HEK293 (cell line): Measurements from ENCODE around the gene WASF2.

Experiments
- OSR2 ChIP-seq: fragments of 450-650 bp; formaldehyde crosslinking; IDR thresholded peaks from 2 replicates; pipeline ENCODE4 v1.5.1; 2016; ENCODE audit warnings: missing biosample characterization, missing genetic modification characterization
- SETDB1 ChIP-seq: IDR thresholded peaks from one replicate; pipeline ENCODE4 v1.6.1; 2017; ENCODE audit warnings: mild to moderate bottlenecking, low read length, moderate library complexity, mixed read lengths; ENCODE audit not compliant: insufficient read length
- SP7 ChIP-seq: fragments of 450-650 bp; formaldehyde crosslinking; IDR thresholded peaks from 2 replicates; pipeline ENCODE4 v1.5.1; 2016; ENCODE audit warnings: missing biosample characterization, missing genetic modification characterization
- ZBTB1 ChIP-seq: fragments of 450-650 bp; formaldehyde crosslinking; IDR thresholded peaks from 2 replicates; pipeline ENCODE4 v1.5.1; 2016; ENCODE audit warnings: missing biosample characterization, missing genetic modification characterization
- ZNF837 ChIP-seq: fragments of 450-650 bp; formaldehyde crosslinking; IDR thresholded peaks from 2 replicates; pipeline ENCODE4 v1.5.1; 2016; ENCODE audit warnings: missing biosample characterization, missing genetic modification characterization
- ZXDB ChIP-seq: fragments of 450-650 bp; formaldehyde crosslinking; IDR thresholded peaks from 2 replicates; pipeline ENCODE4 v1.5.1; 2016; ENCODE audit warnings: missing biosample characterization, missing genetic modification characterization
- TF ChIP-seq, protein P1 (sequence below): fragments of 450-650 bp; formaldehyde crosslinking; IDR thresholded peaks from 2 replicates; pipeline ENCODE4 v1.5.1; 2016; ENCODE audit warnings: missing biosample characterization, missing genetic modification characterization
- TF ChIP-seq, protein P2 (sequence below): fragments of 450-650 bp; formaldehyde crosslinking; IDR thresholded peaks from 2 replicates; pipeline ENCODE4 v1.5.1; 2016; ENCODE audit warnings: missing biosample characterization, missing genetic modification characterization

GRCh38 chr1:27417713-27418112 is 72.3 kb downstream of the WASF2 start:
- no peak for TF ChIP-seq SP7 (tag by site-specific recombination)
- TF ChIP-seq, protein P1, sequence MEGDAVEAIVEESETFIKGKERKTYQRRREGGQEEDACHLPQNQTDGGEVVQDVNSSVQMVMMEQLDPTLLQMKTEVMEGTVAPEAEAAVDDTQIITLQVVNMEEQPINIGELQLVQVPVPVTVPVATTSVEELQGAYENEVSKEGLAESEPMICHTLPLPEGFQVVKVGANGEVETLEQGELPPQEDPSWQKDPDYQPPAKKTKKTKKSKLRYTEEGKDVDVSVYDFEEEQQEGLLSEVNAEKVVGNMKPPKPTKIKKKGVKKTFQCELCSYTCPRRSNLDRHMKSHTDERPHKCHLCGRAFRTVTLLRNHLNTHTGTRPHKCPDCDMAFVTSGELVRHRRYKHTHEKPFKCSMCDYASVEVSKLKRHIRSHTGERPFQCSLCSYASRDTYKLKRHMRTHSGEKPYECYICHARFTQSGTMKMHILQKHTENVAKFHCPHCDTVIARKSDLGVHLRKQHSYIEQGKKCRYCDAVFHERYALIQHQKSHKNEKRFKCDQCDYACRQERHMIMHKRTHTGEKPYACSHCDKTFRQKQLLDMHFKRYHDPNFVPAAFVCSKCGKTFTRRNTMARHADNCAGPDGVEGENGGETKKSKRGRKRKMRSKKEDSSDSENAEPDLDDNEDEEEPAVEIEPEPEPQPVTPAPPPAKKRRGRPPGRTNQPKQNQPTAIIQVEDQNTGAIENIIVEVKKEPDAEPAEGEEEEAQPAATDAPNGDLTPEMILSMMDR (tag by site-specific recombination), result no peak
- TF ChIP-seq, protein P2, sequence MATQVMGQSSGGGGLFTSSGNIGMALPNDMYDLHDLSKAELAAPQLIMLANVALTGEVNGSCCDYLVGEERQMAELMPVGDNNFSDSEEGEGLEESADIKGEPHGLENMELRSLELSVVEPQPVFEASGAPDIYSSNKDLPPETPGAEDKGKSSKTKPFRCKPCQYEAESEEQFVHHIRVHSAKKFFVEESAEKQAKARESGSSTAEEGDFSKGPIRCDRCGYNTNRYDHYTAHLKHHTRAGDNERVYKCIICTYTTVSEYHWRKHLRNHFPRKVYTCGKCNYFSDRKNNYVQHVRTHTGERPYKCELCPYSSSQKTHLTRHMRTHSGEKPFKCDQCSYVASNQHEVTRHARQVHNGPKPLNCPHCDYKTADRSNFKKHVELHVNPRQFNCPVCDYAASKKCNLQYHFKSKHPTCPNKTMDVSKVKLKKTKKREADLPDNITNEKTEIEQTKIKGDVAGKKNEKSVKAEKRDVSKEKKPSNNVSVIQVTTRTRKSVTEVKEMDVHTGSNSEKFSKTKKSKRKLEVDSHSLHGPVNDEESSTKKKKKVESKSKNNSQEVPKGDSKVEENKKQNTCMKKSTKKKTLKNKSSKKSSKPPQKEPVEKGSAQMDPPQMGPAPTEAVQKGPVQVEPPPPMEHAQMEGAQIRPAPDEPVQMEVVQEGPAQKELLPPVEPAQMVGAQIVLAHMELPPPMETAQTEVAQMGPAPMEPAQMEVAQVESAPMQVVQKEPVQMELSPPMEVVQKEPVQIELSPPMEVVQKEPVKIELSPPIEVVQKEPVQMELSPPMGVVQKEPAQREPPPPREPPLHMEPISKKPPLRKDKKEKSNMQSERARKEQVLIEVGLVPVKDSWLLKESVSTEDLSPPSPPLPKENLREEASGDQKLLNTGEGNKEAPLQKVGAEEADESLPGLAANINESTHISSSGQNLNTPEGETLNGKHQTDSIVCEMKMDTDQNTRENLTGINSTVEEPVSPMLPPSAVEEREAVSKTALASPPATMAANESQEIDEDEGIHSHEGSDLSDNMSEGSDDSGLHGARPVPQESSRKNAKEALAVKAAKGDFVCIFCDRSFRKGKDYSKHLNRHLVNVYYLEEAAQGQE, result no peak
- no peak for TF ChIP-seq ZXDB (tag by site-specific recombination)
- TF ChIP-seq ZNF837 (tag by site-specific recombination), result no peak
- no peak for TF ChIP-seq SETDB1
- no peak for TF ChIP-seq OSR2 (tag by site-specific recombination)
- no peak for TF ChIP-seq ZBTB1
